HK-2 (cell line): ENCODE data around the gene JUP.
"Not testable (repeated sequence)": the region's sequence is repeated elsewhere in the genome, so short reads cannot be mapped to it uniquely, and the experiment has no call there.

ENCODE experiments used
- DNase-seq: peaks from one replicate; pipeline ENCODE4 v3.0.0-alpha.2; 2018; ENCODE audit not compliant: unreplicated experiment

Gene JUP

DNA sequence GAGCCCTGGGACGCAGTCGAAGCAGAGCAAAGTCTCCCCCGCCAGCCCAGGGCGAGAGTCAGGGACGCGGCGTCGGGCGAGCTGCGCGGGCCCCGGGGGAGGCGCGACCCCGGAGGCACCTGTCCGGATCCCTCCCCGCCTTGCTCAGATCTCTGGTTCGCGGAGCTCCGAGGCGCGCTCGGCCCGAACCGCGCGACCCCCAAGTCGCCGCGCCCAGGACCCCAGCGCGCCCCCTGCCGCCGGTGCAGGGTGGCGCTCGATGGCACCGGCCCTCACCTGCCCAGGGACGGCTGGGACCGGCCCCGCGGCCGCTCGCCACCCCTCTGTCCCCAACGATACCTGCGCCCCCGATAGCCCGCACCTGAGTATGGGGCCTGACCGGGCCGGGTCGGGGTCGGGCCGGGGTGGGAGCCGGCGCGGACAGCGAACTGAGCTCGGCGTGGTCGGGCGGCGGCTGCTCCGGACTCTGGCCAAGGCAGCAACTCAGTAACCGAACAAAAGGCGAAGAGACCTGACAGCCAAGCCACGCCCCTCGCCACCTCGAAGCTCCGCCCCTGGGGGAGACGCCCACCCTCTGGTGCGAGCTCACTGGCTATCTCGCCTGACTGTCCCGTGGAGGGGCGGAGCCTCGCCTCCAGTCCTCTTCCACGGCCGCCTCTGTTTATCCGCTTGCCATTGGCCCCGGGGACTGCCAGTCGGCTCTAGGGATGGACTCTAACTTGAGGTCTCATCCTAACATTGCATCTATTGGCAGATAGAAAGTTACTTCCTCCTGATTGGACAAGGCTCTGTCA, at the start of gene JUP:
Gene JUP (minus strand): TSS at position 485 of the 794 bp plus-strand sequence. CDS start 14,857 bp downstream, outside the sequence.
- DNase-seq: peak; percentile 99

DNA sequence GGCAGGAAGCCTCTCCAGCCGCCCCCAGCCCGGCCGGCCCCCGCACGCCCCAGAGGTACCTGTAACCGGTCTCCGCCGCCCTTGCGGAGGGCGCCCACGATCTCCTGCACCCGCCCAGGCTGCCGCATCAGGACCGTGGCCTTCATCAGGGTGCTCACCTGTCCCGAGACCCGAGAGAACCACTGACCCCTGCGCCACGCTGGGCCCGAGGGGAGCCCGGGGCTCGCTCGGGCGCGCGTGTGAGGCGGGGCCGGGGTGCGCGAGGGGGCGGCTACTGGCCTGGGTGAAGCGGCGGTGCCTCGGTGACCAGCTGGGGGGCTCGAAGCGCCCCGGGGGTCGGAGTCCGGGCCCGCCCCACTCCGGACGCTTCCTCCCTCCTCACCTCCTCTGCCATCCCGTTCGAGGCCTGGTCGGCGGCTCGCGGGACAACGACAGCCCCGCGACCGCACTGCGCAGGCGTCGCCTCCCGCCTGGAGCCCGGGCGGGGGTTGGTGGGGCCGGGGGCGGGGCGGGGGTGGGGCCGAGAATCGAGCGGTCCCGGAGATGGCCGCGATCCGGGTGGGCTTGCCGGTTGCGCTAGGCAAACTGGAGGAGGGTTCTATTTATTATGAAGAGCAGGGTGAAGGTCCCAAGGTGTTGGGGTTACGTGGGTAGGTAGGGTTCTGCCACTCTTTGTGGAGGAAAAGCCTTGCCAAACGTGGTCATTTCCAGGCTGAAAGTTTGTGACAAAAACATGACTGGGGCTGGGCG, 49.5 kb upstream of the JUP start, which contains the start of gene NT5C3B:
Gene NT5C3B (minus strand): TSS at position 433 of the 750 bp plus-strand sequence. CDS start 39 bp downstream, at position 394.
- peak; percentile 71 for DNase-seq

DNA sequence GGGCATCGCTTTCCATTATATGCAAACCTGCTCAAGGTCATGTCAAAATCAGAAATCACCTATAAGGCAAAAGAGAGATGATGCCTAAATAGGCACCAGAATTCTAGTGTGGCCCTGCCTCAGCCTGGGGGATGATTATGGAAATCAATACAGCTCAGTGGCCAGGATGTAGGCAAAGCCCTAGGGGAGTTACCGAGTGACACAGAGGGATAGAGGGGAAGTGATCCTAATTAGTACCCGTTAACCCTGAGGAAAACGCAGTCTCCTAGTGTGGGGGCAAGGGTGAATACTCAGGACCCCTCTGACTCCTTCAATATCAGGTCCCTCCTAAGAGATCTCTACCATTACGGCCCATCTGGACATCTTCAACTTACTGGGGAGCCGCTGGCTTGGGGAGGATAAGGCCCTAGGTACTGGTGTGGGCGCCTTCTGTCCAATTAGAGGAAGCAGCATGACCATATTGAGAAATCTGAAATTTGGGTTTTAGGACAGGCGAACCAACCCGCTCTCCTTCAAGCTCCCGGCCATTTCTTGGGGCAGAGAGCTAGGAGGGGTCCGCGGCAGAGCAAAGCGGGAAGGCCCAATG, 48.8 kb upstream of the JUP start:
- no peak for DNase-seq

DNA sequence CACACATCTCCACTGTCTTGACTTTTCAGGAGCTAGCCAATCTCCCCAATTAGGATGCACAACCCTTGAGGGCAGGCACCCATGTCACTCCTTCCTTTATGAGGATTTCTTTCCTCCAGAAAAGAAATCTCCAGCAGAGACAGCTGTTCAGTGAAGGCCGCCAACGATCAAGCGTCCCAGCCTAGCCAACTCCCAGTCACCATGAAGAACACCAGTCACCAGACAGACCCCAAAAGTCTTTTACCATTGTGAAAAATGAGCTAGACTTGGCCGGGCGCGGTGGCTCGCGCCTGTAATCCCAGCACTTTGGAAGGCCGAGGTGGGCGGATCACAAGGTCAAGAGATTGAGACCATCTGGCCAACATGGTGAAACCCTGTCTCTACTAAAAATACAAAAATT, 43.5 kb upstream of the JUP start:
- DNase-seq: not testable (repeated sequence)

DNA sequence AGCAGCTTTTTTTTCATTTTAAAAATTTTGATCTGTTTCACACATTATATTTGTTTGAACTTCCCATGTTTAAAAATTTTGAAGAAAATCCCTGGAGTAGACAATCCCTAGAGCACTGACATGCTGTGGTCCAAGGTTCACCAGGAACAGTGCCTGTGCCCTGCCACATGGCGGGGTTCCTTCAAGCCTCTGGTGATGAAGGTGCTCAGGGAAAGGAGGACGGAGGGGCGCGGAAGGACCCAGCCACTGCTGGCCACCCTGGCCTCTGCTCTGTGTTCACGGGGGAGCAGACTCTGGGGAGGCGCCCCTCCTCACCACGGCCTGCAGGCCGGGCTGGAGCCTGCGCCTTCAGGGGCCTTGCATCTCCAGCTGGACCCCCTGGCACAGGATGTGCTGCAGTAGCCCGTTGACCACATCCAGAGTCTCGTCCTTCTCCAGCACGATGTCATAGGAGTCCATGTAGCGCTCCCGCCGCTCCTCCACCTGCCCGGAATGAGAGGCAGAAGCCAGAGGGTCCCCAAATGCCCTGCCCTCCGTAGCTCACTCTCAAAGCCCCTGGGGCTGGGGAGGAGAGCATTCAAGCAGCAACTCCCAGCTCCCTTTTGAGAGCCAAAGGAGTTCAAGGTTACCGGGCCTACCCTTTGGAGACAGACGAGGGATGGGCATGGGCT, 38.8 kb upstream of the JUP start:
- no peak for DNase-seq

DNA sequence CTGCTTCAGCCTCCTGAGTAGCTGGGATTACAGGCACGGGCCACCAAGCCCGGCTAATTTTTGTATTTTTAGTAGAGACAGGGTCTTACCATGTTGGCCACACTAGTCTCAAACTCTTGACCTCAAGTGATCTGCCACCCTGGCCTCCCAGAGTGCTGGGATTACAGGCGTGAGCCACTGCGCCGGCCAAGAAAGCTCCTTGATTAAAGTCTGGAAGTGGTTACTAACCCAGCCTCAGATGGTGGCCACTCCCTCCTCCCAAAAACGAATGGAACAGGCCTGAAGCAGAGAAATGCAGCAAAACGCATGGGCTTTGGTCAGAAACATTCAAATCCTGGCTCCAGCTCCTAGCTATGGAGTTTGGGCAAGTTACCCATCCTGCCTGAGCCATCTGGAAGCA, 37.6 kb upstream of the JUP start:
- no peak for DNase-seq

DNA sequence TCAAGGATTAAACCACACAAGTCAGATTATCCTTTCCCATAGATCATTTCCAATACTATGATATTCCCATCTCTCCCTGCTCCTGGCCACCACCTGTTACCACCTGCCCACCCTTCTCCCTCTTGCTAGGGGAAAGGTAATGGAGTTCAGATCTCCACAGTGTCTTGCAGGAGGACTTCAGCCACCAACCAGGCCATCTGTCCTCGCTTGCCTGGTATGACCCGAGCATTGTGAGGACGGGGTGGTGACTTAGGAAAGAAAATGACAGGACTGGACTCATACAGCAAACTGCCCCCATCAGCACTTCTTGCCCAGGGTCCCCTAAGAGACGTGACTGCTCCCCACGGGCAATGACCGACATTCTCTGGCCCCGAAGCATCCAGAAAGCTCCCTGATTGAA, 37.1 kb upstream of the JUP start:
- no peak for DNase-seq

DNA sequence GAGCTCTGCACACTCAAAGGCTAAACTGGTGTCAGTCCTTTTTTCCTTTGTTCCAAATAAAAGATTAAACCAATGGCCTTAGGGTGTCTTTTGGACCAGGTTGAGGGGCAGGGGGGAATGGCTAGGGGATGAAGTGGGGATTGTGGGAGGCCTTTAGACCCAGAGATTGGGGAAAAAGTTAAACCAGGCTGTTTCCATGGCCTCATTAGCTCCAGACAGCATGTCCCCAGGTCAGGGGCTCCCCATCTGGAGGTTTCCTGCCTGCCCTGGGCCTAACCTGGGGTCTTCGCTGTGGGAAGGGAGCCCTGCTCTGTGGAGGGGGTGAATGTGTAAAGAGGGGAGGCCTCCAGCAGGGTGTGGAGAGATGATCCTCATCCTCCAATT, 36.6 kb upstream of the JUP start:
- no peak for DNase-seq

DNA sequence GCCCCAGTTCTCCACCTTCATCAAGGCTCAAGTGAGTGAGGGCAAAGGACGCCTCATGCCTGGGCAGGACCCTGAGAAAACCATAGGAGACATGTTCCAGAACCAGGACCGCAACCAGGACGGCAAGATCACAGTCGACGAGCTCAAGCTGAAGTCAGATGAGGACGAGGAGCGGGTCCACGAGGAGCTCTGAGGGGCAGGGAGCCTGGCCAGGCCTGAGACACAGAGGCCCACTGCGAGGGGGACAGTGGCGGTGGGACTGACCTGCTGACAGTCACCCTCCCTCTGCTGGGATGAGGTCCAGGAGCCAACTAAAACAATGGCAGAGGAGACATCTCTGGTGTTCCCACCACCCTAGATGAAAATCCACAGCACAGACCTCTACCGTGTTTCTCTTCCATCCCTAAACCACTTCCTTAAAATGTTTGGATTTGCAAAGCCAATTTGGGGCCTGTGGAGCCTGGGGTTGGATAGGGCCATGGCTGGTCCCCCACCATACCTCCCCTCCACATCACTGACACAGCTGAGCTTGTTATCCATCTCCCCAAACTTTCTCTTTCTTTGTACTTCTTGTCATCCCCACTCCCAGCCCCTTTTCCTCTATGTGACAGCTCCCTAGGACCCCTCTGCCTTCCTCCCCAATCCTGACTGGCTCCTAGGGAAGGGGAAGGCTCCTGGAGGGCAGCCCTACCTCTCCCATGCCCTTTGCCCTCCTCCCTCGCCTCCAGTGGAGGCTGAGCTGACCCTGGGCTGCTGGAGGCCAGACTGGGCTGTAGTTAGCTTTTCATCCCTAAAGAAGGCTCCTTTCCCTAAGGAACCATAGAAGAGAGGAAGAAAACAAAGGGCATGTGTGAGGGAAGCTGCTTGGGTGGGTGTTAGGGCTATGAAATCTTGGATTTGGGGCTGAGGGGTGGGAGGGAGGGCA, 36.0 kb upstream of the JUP start:
- DNase-seq: no peak

DNA sequence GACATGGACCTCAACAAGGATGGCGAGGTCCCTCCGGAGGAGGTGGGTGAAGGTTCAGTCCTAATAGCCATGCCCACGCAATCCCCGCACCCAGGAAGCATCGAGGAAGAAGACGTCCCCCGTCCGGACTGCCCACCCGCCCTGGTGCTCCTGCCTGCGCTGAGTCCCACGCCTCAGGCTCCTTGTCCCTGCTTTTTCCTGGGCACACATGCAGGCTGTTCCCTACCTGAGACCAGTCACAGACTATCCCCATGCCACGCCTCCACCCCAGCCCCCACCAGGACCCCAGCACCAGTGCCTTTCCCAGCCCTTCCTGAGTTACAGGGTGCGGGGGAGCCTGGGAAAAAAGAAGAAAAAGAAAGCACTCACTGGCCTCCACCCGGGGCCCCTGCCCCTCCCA, 35.3 kb upstream of the JUP start:
- DNase-seq: no peak

DNA sequence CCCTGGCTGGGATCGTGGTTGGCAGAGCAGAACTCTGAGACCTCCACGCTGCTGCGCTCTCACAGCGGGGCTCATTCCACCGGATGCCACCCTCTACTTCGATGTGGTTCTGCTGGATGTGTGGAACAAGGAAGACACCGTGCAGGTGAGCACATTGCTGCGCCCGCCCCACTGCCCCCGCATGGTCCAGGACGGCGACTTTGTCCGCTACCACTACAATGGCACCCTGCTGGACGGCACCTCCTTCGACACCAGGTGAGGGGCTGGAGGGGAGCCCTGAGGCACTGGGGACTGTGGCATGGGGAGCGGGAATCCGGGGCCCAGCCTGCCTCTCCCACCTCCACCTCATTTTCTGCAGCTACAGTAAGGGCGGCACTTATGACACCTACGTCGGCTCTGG, 31.5 kb upstream of the JUP start:
- DNase-seq: no peak

DNA sequence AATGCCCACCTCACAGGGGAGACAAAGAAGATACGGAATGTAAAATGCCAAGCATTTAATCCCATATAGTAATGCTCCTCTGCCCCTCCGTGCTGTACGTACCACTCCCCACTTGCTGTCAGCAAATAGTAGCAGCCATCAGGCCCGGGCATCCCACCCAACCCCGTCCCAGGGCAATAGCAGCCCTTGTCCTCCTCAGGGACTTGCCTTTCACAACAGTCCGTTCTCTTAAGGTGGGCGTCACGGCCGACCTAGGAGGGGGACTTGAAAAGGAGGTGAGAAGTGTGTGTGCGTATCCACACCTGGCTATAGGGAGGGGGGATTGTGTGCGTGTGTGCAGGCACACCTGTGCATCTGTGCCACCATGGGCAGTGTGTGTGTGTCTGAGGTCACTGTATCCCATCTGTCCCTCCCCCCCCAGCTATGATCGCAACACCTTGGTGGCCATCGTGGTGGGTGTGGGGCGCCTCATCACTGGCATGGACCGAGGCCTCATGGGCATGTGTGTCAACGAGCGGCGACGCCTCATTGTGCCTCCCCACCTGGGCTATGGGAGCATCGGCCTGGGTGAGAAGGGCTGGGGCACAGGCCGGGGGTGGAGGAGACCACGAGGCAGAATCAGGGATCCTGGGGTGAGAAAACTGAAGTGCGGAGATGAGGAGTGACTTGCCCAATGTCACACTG, 30.3 kb upstream of the JUP start:
- no peak for DNase-seq

DNA sequence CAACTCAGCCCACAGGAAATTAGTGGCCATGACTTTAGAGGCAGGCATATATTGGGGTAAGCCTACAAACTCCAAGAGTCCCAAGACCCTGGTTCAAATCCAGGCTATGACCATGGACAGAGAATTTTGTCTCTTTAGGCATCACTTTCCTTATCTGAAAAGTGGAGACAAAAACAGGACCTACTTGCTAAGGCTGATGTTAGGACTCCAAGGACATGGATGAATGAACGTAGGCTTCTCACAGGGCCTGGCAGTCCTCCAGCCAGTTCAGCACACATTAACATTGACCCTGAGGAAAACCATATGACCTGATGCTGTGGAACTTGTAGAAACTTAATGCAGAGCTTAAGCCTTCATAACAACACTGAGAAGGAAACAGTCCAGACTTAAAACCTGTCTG, 27.7 kb upstream of the JUP start:
- DNase-seq: peak; percentile 58

DNA sequence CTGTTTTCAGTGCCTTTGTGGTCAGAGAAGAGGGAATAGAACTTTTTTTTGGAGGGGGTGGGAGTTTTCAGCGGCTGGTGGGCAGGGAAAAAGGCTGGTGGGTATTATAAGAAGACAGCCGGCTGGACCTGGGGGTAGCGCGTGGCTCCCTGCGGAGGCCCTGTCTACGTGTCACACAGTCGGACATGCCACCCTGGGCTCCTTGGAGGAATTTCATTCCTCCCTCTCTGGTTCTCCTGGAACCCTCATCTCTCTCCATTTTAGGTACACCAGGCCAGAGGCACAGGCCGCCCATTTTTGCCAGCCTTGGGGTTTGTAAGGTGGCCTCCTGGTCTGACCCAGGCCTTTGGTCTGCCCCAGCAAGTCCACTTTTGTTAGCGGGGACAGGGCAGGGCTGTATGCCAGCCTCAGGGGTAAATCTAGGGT, 27.2 kb upstream of the JUP start:
- DNase-seq: no peak

DNA sequence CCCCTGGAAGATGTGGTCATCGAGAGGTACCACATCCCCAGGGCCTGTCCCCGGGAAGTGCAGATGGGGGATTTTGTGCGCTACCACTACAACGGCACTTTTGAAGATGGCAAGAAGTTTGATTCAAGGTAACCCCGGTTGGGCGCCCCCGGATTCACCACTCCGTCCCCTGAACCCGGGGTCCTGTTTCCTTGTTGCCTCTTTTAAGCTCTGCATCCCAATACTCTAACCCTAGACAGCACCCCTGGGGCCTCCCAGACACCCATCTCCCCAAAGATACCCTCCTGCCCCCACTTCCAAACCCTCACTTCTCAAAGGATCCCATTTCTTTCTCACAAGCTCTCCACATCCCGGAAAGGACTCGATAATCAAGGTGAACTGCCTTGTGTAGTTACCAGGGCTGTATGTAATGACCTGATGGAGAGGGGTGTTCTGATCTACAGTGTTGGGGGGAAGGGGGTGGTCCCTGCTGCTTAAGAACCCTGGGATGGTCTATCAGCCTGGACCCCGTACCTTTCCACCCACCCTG, 26.7 kb upstream of the JUP start:
- DNase-seq: no peak

DNA sequence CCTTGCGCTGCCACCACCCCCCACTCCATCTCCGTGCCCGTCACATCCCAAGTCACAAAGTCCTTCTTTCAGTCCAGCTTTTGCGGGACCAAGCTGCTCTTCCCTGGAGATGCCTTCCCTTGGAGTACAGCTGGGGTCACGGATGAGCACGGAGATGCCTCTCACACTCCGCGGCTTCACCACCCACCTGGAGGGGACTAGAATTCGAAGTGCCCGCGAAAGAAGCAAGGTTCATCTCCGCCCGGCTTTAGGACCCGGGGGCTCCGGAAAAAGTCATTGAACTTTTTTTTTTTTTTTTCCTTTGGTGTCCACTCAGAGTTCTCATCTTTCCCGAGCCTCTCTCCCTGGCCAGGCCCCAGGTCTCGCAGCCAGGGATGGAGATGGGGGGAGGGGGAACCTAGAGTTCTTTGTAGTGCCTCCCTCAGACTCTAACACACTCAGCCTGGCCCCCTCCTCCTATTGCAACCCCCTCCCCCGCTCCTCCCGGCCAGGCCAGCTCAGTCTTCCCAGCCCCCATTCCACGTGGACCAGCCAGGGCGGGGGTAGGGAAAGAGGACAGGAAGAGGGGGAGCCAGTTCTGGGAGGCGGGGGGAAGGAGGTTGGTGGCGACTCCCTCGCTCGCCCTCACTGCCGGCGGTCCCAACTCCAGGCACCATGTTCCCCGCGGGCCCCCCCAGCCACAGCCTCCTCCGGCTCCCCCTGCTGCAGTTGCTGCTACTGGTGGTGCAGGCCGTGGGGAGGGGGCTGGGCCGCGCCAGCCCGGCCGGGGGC, 26.1 kb upstream of the JUP start, which contains the start of gene FKBP10:
Gene FKBP10 (plus strand): TSS at position 624 of the 771 bp plus-strand sequence. CDS start 31 bp downstream, at position 655.
- DNase-seq: peak; percentile 82

DNA sequence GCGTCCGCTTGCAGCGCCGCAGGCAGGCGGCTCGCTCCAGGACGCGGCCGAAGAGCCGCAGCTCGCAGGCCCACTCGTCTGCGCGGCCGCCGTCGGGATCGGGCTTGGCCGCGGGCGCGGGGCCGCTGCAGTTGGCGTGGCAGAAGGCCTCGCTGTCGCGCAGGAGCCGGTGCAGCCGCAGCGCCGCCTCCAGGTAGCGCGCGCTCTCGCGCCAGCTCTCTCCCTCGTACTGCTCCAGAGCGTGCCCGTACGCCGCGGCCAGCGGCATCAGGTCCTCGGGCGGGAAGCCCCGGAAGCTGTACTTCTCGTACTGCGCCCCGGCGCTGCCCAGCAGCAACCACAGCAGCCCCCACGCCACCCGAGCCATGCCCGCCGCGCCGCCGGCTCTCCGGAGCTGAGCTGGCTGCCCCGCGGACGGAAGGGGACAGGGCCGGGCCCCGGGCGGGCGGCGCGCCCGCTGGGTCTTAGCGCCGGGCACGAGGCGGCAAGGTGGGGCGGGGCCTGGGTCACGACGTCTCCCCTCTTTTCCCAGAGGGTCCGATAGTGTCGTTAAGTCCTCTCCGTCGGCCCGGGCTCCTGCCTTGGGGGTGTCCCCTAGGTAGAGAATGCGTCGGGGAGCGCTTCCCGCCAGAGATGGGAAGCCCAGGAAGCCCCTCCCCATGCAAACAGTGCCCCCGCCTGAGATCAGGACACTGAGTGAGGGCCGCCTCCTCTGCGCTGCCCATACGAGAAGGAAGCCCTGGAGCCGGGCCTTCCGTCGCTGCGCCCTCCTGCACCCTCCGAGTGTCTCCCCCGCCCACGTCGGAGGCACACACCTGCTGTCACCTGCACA, 25.3 kb upstream of the JUP start, which contains the start of gene P3H4:
Gene P3H4 (minus strand): TSS at position 401 of the 832 bp plus-strand sequence. CDS start 34 bp downstream, at position 367.
- DNase-seq: peak; percentile 83
